IPS-NIHi11 (cell line): ENCODE data around the gene MMP2.

Experiments used
- DNase-seq: peaks from one replicate; pipeline ENCODE4 v3.0.0; 2012; ENCODE audit warnings: mixed read lengths, low spot score

The MMP2 gene

GRCh38 chr16:55494994-55495421, 16.0 kb downstream of the MMP2 start:
- peak; percentile 46 for DNase-seq

- no peak for DNase-seq
Measured at GRCh38 chr16:55495616-55496289, 16.8 kb downstream of the MMP2 start.

- DNase-seq: no peak
Measured at GRCh38 chr16:55496509-55497145, 17.6 kb downstream of the MMP2 start.

GRCh38 chr16:55497558-55497957, 18.6 kb downstream of the MMP2 start:
- no peak for DNase-seq

- no peak for DNase-seq
Measured at GRCh38 chr16:55498101-55498500, 19.1 kb downstream of the MMP2 start.

- no peak for DNase-seq
Measured at GRCh38 chr16:55499281-55499680, 20.3 kb downstream of the MMP2 start.

GRCh38 chr16:55499951-55500529, 21.0 kb downstream of the MMP2 start:
- no peak for DNase-seq

- DNase-seq: no peak
Measured at GRCh38 chr16:55500530-55501011, 21.6 kb downstream of the MMP2 start.

GRCh38 chr16:55501549-55502322, 22.7 kb downstream of the MMP2 start:
- DNase-seq: peak; percentile 67

- DNase-seq: no peak
Measured at GRCh38 chr16:55502801-55503366, 23.9 kb downstream of the MMP2 start.

- DNase-seq: no peak
Measured at GRCh38 chr16:55503726-55504550, 24.9 kb downstream of the MMP2 start.

- DNase-seq: no peak
Measured at GRCh38 chr16:55505333-55506015, 26.5 kb downstream of the MMP2 start.

- no peak for DNase-seq
Measured at GRCh38 chr16:55506083-55506482, 27.1 kb downstream of the MMP2 start.

- no peak for DNase-seq
Measured at GRCh38 chr16:55506708-55507107, 27.7 kb downstream of the MMP2 start.

- no peak for DNase-seq
Measured at GRCh38 chr16:55508271-55508921, 29.4 kb downstream of the MMP2 start.

GRCh38 chr16:55508941-55509931, 30.2 kb downstream of the MMP2 start, which contains the start of gene LPCAT2:
LPCAT2 (plus strand) TSS chr16:55509072; CDS start chr16:55509182, 110 bp downstream.
- DNase-seq: peak; percentile 96

GRCh38 chr16:55510185-55510805, 31.3 kb downstream of the MMP2 start:
- no peak for DNase-seq

- DNase-seq: no peak
Measured at GRCh38 chr16:55512941-55513340, 33.9 kb downstream of the MMP2 start.
